NCI-H526 (cell line): ENCODE measurements around the gene CEACAM18.
"Not testable (repeated sequence)": the region's sequence is repeated elsewhere in the genome, so short reads cannot be mapped to it uniquely, and the experiment has no call there.

ENCODE experiments used
- DNase-seq, 2 experiments: peaks; one replicate each; lab custom pipeline; 2025; lab: John Stamatoyannopoulos, UW

Gene CEACAM18

GRCh38 chr19:51493776-51494175 lies 15.4 kb downstream of the CEACAM18 start:
- no peak for DNase-seq

GRCh38 chr19:51497666-51498065 lies 19.3 kb downstream of the CEACAM18 start:
- no peak for DNase-seq

- DNase-seq, result not testable (repeated sequence)
Observed at GRCh38 chr19:51500931-51501330, 22.6 kb downstream of the CEACAM18 start.

- no peak for DNase-seq
Observed at GRCh38 chr19:51501594-51502263, 23.4 kb downstream of the CEACAM18 start, which contains the start of gene SIGLEC12. Gene SIGLEC12, minus strand, starts transcription at chr19:51501800. Its CDS starts 67 bp downstream, at chr19:51501733.

GRCh38 chr19:51503286-51503817 lies 25.0 kb downstream of the CEACAM18 start:
- DNase-seq, result no peak

GRCh38 chr19:51503896-51504295 lies 25.6 kb downstream of the CEACAM18 start:
- no peak for DNase-seq

GRCh38 chr19:51505904-51506303 lies 27.6 kb downstream of the CEACAM18 start:
- no peak for DNase-seq

- no peak for DNase-seq
Observed at GRCh38 chr19:51507192-51507591, 28.9 kb downstream of the CEACAM18 start.

GRCh38 chr19:51507640-51508058 lies 29.3 kb downstream of the CEACAM18 start:
- DNase-seq, result no peak

- no peak for DNase-seq
Observed at GRCh38 chr19:51508059-51508733, 29.9 kb downstream of the CEACAM18 start.

GRCh38 chr19:51509823-51510660 lies 31.7 kb downstream of the CEACAM18 start:
- DNase-seq, result no peak

- DNase-seq, result peak in 1 of 2 experiments; percentile 42
Observed at GRCh38 chr19:51511353-51511752, 33.0 kb downstream of the CEACAM18 start.

- DNase-seq, result no peak
Observed at GRCh38 chr19:51513968-51514367, 35.6 kb downstream of the CEACAM18 start.

- peak in 1 of 2 experiments; percentile 77 for DNase-seq
Observed at GRCh38 chr19:51514866-51515481, 36.6 kb downstream of the CEACAM18 start.

- DNase-seq, result no peak
Observed at GRCh38 chr19:51520728-51521127, 42.4 kb downstream of the CEACAM18 start.

GRCh38 chr19:51521357-51521756 lies 43.0 kb downstream of the CEACAM18 start:
- no peak for DNase-seq

GRCh38 chr19:51521781-51522180 lies 43.4 kb downstream of the CEACAM18 start:
- DNase-seq, result no peak

- DNase-seq, result no peak
Observed at GRCh38 chr19:51524666-51525264, 46.4 kb downstream of the CEACAM18 start.

- DNase-seq, result peak; percentile 13 to 29
Observed at GRCh38 chr19:51525651-51526050, 47.3 kb downstream of the CEACAM18 start.

GRCh38 chr19:51529301-51529700 lies 51.0 kb downstream of the CEACAM18 start:
- DNase-seq, result no peak

GRCh38 chr19:51530616-51531015 lies 52.3 kb downstream of the CEACAM18 start:
- DNase-seq, result no peak
